ENCODE results near the gene SYNDIG1.

- TF ChIP-seq CTCF (IDR thresholded peaks at IDR 0.05) (no peak), EZH2 (IDR thresholded peaks at IDR 0.05; ENCODE audit: borderline replicate concordance, insufficient read depth, low read depth, low read length, poor library complexity, severe bottlenecking) (no peak)
These were observed 7.6 kb upstream of the SYNDIG1 start for GRCh38 chr20:24461848-24462247.
